PFSK-1 (cell line): ENCODE data around the gene IGFBP2.

ENCODE experiments used
- POLR2AphosphoS5 ChIP-seq: IDR thresholded peaks from 2 replicates; pipeline ENCODE4 v1.6.1; 2012; ENCODE audit warnings: low read depth, mild to moderate bottlenecking, control low read depth, low read length, moderate library complexity
- SIN3A ChIP-seq: IDR thresholded peaks from 2 replicates; pipeline ENCODE4 v1.6.1; 2012; ENCODE audit warnings: mild to moderate bottlenecking, low read length, moderate library complexity, borderline replicate concordance; ENCODE audit not compliant: insufficient read depth
- TAF1 ChIP-seq: IDR thresholded peaks from 2 replicates; pipeline ENCODE4 v1.6.1; 2012; ENCODE audit warnings: low read length, control low read depth, borderline replicate concordance; ENCODE audit not compliant: insufficient read depth
- TF ChIP-seq, protein P1 (sequence below), 2 experiments: IDR thresholded peaks; 2 replicates each; pipeline versions ENCODE4 v1.6.1 to v1.8.0; 2011 to 2012; ENCODE audit warnings: low read depth in 2 of 2, low read length in 2 of 2, control low read depth in 1 of 2, inconsistent platforms in 1 of 2, mild to moderate bottlenecking in 1 of 2, moderate library complexity in 1 of 2; ENCODE audit not compliant: insufficient read depth in 1 of 2

DNA sequence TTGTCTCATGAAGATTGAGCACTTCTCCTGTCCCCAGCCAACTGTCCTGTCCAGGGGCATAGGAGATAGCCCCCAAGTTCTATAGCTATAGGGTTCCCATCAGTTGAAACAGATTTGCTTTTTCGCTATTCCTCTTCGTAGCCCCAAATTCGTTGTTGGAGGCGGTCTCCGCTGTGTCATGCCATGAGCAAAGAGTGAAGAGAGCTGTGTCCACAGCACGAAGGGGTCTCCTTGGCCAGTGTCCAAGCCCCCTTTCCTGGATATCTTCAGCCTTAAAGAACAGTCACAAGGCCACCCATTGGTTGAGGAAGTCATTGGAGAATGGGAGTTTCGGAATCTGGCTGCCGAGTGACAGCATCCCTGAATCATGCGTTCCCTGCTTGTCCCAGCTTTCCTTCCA, 41.2 kb downstream of the IGFBP2 start:
- TF ChIP-seq TAF1, result no peak
- TF ChIP-seq, protein P1, sequence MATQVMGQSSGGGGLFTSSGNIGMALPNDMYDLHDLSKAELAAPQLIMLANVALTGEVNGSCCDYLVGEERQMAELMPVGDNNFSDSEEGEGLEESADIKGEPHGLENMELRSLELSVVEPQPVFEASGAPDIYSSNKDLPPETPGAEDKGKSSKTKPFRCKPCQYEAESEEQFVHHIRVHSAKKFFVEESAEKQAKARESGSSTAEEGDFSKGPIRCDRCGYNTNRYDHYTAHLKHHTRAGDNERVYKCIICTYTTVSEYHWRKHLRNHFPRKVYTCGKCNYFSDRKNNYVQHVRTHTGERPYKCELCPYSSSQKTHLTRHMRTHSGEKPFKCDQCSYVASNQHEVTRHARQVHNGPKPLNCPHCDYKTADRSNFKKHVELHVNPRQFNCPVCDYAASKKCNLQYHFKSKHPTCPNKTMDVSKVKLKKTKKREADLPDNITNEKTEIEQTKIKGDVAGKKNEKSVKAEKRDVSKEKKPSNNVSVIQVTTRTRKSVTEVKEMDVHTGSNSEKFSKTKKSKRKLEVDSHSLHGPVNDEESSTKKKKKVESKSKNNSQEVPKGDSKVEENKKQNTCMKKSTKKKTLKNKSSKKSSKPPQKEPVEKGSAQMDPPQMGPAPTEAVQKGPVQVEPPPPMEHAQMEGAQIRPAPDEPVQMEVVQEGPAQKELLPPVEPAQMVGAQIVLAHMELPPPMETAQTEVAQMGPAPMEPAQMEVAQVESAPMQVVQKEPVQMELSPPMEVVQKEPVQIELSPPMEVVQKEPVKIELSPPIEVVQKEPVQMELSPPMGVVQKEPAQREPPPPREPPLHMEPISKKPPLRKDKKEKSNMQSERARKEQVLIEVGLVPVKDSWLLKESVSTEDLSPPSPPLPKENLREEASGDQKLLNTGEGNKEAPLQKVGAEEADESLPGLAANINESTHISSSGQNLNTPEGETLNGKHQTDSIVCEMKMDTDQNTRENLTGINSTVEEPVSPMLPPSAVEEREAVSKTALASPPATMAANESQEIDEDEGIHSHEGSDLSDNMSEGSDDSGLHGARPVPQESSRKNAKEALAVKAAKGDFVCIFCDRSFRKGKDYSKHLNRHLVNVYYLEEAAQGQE (IDR thresholded peaks at IDR 0.05; ENCODE audit: insufficient read depth in 1 of 2, low read depth in 2 of 2, low read length in 2 of 2), result no peak
- TF ChIP-seq POLR2AphosphoS5, result no peak
- no peak for TF ChIP-seq SIN3A
